ENCODE measurements around the gene ZNF778.

Gene ZNF778

DNA sequence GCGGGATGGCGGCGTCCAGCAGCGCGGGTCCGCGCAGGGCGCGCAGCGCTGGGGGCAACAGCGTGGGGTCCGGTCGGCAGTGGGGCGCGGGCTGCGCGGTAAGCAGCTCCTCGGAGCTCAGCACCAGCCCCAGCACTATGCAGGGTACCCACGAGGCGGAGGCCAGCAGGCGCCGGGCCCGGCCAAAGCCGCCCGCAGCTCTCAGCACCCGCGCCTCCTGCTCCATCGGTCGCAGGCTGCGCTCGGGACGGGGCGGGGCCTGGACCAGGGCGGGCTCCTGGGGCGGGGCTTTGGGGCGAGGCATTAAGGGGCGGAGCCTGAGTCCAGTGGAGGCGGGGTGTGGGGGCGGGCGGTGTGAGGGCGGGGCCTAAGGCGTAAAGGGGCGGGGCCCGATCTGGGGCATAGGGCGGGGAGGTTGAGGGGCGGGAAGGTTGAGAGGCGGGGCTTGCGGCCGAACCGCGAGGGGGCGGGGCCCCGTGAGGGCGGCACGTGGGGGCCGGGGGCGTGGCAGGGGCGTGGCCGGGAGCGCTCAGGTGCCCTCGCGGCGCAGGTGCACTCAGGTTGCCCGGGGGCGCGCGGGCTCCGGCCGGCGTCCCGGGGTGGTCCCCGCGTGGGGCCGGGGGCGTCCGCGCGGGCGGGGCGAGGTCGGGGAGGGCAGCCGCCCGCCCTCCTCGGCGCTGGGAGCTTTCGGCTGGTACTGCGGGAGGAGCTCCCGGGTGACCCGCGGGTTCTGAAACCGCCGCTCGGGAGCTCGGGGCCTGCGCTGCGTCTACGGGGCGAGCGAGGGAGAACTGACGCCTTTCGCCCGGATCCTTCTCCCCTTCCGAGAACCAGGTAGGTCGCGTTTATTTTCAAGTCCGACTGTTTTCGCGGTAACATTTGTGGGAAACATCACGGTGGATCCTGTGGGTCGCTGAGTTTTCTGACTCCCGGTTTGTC, 15.8 kb upstream of the ZNF778 start:
- Mint-ChIP-seq H3K36me3 (ENCODE audit: low read depth) (peaks cover 7% of the 10 kb centered on the region), H3K4me3 (peak overlapping the region; percentile 52), H3K27me3 (ENCODE audit: low read depth, poor library complexity) (peaks cover 84% of the 10 kb centered on the region)

DNA sequence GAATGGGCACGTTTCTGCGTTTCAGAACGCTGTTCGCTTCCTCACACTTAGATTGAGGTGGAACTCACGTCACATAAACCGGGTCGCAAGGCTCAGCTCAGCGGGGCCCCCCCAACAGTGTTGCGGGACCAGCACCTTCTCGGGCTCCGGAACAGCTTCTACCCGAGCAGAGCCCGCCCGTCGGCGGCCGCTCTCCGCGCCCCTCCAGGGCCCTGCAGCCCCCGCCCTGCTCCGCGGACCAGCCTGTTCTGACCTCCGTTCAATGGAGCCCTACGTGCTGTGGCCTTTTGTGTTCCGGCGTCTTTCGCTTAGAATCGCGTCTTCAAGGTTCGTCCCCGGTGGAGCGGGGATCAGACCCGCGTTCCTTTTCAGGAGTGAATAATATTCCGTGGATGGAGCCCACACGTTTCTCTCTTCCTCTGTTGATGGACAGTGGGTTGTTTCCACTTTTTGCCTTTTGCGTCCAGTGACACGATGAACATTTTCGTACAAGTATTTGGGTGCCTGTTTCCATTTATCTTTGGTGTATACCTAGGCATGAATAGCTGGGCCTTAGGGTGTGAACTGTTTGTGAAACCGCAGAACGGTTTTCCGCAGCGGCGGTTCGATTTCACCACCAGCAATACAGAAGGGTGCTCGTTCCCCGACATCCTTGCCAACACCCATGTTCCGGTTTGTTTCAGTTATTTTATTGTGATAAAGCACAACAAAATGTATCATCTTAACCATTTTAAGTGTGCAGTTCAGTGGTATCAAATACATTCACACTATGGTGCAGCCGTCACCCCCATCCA, 14.9 kb upstream of the ZNF778 start:
- no peak overlapping the region for H3K27ac Mint-ChIP-seq

More for the DNA sequence above, 15.8 kb upstream of the ZNF778 start:
- Mint-ChIP-seq H3K9me3 (peaks cover 21% of the 10 kb centered on the region), H3K4me1 (peaks cover 16% of the 10 kb centered on the region), H3K27ac (no peak overlapping the region)
- DNase-seq: peak; percentile 97
- TF ChIP-seq, protein P1, sequence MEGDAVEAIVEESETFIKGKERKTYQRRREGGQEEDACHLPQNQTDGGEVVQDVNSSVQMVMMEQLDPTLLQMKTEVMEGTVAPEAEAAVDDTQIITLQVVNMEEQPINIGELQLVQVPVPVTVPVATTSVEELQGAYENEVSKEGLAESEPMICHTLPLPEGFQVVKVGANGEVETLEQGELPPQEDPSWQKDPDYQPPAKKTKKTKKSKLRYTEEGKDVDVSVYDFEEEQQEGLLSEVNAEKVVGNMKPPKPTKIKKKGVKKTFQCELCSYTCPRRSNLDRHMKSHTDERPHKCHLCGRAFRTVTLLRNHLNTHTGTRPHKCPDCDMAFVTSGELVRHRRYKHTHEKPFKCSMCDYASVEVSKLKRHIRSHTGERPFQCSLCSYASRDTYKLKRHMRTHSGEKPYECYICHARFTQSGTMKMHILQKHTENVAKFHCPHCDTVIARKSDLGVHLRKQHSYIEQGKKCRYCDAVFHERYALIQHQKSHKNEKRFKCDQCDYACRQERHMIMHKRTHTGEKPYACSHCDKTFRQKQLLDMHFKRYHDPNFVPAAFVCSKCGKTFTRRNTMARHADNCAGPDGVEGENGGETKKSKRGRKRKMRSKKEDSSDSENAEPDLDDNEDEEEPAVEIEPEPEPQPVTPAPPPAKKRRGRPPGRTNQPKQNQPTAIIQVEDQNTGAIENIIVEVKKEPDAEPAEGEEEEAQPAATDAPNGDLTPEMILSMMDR (IDR thresholded peaks at IDR 0.05): no peak

DNA sequence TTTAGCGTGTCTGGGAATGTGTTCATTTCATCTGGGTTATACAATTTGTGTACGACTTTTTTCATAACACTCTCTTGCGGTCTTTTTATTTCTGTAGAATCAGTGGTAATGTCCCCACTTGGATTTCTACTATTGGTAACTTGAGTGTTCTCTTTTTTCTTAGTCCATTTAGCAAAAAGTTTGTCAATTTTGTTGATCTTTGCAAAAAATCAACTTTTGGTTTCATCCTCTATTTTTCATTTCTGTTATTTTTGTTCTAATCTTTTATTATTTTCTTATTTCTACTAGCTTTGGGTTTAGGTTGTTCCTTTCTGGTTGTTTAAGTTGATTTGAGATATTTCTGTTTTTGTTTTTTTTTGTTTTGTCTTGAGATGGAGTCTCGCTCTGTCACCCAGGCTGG, 9.5 kb upstream of the ZNF778 start:
- peaks cover 5% of the 10 kb centered on the region for H3K36me3 Mint-ChIP-seq (ENCODE audit: low read depth)
- TF ChIP-seq, protein P1 (IDR thresholded peaks at IDR 0.05): no peak
- peaks cover 13% of the 10 kb centered on the region for H3K9me3 Mint-ChIP-seq
- H3K27me3 Mint-ChIP-seq (ENCODE audit: low read depth, poor library complexity): peaks cover 85% of the 10 kb centered on the region
- H3K4me1 Mint-ChIP-seq: peaks cover 2% of the 10 kb centered on the region
- H3K27ac Mint-ChIP-seq: no peak overlapping the region
- no peak overlapping the region for H3K4me3 Mint-ChIP-seq
- DNase-seq: no peak

More for the DNA sequence above, 14.9 kb upstream of the ZNF778 start:
- Mint-ChIP-seq H3K9me3 (peaks cover 21% of the 10 kb centered on the region), H3K4me3 (peak overlapping the region; percentile 61), H3K4me1 (peaks cover 16% of the 10 kb centered on the region), H3K36me3 (ENCODE audit: low read depth) (peaks cover 7% of the 10 kb centered on the region), H3K27me3 (ENCODE audit: low read depth, poor library complexity) (peaks cover 84% of the 10 kb centered on the region)
- TF ChIP-seq, protein P1 (IDR thresholded peaks at IDR 0.05): no peak
- DNase-seq: no peak

DNA sequence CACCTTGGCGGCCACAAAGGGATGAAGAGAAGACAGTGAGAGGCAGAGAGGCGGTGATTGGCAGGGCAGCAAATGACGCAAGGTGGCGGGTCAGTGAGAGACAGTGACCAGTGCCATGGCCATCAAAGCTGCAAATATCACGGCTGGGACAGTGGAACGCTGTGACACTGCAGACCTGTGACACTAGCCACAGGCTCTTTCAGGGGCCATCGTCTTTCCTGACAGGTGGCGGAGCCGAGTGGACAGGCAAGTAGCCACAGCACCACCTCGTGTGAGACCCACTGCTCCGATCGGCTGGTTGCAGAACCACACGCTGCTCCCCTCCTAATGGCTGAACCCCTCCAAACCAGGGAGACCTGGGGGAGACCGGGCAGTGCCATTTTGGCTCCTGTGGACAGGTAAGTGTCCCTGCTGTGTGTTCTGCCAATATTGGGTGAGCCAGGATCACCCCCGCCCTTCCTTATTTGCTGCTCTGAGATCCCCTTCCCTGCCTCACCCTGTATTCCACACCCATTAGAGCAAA, 7.9 kb upstream of the ZNF778 start:
- no peak overlapping the region for H3K4me3 Mint-ChIP-seq
- no peaks in the 10 kb centered on the region for H3K36me3 Mint-ChIP-seq (ENCODE audit: low read depth)
- peaks cover 79% of the 10 kb centered on the region for H3K27me3 Mint-ChIP-seq (ENCODE audit: low read depth, poor library complexity)
- no peaks in the 10 kb centered on the region for H3K9me3 Mint-ChIP-seq
- no peak for DNase-seq
- TF ChIP-seq, protein P1 (IDR thresholded peaks at IDR 0.05): no peak
- H3K4me1 Mint-ChIP-seq: no peaks in the 10 kb centered on the region
- H3K27ac Mint-ChIP-seq: no peak overlapping the region

DNA sequence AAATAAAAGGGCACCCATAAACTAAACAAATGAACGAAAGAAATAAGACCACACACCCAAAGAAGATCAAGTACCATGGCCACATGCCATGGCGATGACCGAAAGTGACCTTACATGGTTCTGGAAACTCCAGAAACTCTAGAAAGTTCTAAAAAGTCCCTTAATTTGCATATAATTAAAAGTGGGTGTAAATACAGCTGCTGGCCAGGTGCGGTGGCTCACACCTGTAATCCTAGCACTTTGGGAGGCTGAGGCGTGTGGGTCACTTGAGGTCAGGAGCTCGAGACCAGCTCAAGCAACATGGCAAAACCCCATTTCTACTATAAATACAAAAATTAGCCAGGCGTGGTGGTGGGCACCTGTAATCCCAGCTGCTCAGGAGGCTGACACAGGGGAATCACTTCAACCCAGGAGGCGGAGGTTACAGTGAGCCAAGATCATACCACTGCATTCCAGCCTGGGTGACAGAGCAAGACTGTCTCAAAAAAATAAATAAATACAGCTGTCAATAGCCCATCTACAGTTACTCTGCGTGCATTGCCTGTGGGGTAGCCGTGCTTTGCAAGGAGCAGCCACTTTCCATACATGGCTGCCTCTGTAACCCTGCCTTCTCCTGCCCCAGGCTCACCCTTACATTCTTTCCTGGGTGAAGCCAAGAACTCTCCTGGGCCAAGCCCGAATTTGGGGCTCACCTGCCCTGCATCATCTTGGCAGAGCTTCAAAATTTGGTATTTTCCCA, 7.2 kb upstream of the ZNF778 start:
- TF ChIP-seq, protein P1 (IDR thresholded peaks at IDR 0.05): no peak
- no peak for DNase-seq
- Mint-ChIP-seq H3K27me3 (ENCODE audit: low read depth, poor library complexity) (peaks cover 71% of the 10 kb centered on the region), H3K4me3 (no peak overlapping the region), H3K36me3 (ENCODE audit: low read depth) (no peaks in the 10 kb centered on the region), H3K9me3 (no peaks in the 10 kb centered on the region), H3K27ac (no peak overlapping the region), H3K4me1 (no peaks in the 10 kb centered on the region)
